Activated CD4-positive, alpha-beta T cell treated with anti-CD3 and anti-CD28 coated beads, Interleukin-10, Interleukin-2, amounts not matched to agents 100 ng/mL and 50 ng/mL, durations not matched to agents 16 hours and 8 hours (primary cell): Measurements from ENCODE around the gene HELQ.

ENCODE experiments used
- DNase-seq: peaks from one replicate; pipeline ENCODE4 v3.0.0-alpha.2; 2020

HELQ gene

GRCh38 chr4:83370640-83370906, 85.0 kb downstream of the HELQ start:
- no peak for DNase-seq

DNA sequence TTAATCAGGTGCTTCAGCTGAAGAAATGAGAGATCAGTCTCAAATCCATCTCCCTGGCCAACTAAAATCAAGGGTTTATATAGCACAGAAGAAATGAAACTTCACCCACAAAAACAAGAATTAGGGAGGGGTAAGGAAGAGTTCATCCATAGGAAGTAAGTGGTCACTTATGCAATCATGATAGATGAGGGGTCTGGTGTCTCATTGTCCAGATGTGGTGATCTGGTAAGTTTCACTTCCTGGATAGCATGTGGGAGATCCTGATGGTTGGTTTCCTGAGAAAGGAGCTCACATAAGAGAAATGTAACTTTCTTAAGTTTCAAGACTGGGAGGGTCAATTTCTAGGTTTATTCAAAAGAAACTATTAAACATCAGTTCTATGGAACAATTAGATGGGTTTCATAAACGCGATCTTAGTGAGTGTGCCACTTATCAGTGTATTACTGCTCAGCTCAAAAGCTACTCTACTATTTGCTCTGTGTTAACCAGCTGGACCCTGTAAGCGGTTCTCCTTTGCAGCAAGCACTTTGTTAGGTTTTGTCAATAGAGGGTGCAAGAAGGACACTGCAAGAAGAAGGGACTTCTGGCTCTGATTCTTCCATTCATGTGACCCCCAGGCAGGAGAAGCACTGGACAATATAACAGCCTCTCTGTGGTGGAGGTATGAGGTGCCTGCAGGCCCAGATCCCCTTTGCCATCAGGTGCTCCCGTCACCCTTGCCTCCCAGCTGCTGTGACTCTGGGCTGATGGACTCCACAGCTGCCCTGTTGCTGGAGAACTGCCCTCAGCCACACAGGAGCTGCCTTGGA, 85.6 kb downstream of the HELQ start:
- DNase-seq = no peak

GRCh38 chr4:83364312-83364711, 91.3 kb downstream of the HELQ start:
- DNase-seq = no peak

DNA sequence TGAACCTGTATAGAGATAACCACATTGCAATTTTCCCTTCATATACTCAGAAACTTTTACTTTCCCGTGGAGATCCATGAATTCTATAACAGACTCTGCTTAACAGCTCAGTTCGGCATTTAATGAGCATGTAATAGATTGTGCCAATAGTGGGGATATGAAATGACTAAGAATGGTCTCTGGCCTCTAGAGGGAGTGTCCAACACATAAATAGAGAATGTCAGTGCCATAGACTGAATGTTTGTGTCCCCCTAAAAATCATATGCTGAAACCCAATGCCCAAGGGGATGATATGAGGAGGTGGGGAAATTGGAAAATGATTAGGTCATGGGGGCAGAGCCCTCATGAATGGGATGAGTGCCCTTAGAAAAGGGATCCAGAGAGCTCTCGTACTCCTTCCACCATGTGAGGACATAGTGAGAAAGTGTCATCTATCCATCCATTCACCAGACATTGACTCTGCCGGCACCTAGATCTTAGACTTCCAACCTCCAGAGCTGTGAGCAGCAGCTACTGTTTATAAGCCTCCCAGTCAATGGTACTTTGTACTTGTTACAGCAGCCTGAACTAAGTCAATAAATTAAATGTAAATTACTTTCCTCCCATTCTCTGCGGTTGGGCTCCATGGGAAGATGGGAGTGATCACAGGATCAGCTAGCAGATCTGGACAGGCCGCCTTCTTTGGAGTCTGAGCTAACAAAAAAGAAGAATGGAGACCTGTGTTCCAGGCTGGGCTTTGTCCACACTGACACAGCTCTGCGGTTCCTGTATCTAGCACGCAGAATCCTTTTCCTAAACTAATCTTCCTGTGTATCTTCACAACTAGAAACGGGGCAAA, 92.9 kb downstream of the HELQ start:
- DNase-seq = peak; percentile 14

DNA sequence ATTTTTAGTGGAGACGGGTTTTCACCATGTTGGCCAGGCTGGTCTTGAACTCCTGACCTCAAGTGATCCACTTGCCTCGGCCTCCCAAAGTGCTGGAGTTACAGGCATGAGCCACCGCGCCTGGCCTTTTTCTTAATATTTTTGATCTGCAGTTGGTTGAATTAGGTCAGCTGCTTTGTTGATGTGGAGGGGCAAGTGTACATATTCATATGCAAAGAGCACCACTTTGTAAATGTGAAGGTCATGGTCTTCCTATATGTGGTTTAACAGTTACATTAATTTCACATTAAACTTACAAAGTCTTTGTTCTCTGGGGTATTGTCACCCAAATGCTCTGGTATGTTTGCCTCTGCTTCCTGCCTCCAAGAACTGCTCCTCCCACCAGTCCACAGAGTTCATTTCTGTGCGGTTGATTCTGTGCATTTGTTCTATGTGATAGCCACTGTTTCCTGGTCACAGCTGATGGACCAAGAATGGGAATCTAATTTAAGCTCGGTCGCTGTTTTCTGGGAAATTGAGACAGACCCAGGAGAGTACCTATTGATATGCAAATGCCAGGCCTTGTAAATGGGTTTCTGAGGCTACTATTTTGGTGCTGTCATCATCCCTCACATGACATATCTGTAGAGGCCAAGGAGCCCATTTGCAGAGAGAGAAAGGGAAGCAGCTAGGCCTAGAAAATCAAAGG, 94.1 kb downstream of the HELQ start:
- DNase-seq = no peak

- DNase-seq = no peak
These were observed 95.6 kb downstream of the HELQ start for GRCh38 chr4:83360018-83360417.

DNA sequence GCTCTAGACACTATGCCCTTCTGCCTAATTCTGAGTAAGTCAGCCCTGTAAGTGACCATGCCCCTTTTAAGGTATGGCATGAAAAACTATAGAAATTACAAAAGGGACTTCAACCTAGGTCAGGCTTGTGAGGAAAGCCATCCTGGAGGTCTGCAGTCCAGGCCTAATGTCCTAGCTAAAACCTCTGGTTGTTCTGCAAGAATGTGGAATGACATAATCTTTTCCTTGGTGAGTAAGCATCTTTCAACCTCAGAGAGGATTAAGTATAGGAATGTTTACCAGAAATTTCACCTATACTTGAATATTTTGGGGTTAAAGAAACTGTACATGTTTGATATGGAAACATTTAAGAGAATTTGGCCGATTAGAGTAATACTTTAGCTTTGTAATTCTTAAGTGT, 97.2 kb downstream of the HELQ start:
- DNase-seq = no peak
